GM23338 (cell line): ENCODE data around the gene RAPGEF5. TPM values are rescaled to one million over a fixed set of nuclear protein-coding genes. Genes with fewer than 3 reads are reported as not detected.

ENCODE experiments used
- ATAC-seq: fragments of 200-7000 bp; cut with Tn5 transposase; 3 replicates; pipeline ENCODE4 v1.9.1; 2020
- DNase-seq: peaks from one replicate; pipeline ENCODE4 v3.0.0-alpha.2; 2015; ENCODE audit warnings: low spot score
- H2AFZ ChIP-seq: fragments of 200-600 bp; sonication (generic); 2 replicates; pipeline ENCODE4 v1.8.0; 2016; ENCODE audit warnings: antibody characterized with exemption, mild to moderate bottlenecking, moderate library complexity
- H3F3A ChIP-seq: fragments of 200-600 bp; sonication (generic); replicated peaks from 2 replicates; pipeline ENCODE4 v1.8.0; 2017; ENCODE audit warnings: antibody characterized with exemption, mixed run types, low read depth
- H3K27ac ChIP-seq: fragments of 200-600 bp; sonication (generic); 2 replicates; pipeline ENCODE4 v1.6.1; 2016; ENCODE audit warnings: low read depth
- H3K27me3 ChIP-seq: fragments of 200-600 bp; sonication (generic); 2 replicates; pipeline ENCODE4 v1.8.0; 2016; ENCODE audit warnings: mild to moderate bottlenecking, mixed run types, moderate library complexity; ENCODE audit not compliant: insufficient read depth
- H3K36me3 ChIP-seq: fragments of 200-600 bp; sonication (generic); 2 replicates; pipeline ENCODE4 v1.8.0; 2016; ENCODE audit warnings: mild to moderate bottlenecking; ENCODE audit not compliant: insufficient read depth
- H3K4me1 ChIP-seq: fragments of 200-600 bp; sonication (generic); 2 replicates; pipeline ENCODE4 v1.8.0; 2016; ENCODE audit warnings: mild to moderate bottlenecking, moderate library complexity; ENCODE audit not compliant: insufficient read depth
- H3K4me2 ChIP-seq: fragments of 200-600 bp; sonication (generic); 2 replicates; pipeline ENCODE4 v1.7.1; 2017; ENCODE audit warnings: mixed run types
- H3K4me3 ChIP-seq: fragments of 200-600 bp; sonication (generic); 2 replicates; pipeline ENCODE4 v1.6.1; 2016; ENCODE audit warnings: mixed run types
- H3K79me2 ChIP-seq: fragments of 200-600 bp; sonication (generic); replicated peaks from 2 replicates; pipeline ENCODE4 v1.8.0; 2017; ENCODE audit warnings: mild to moderate bottlenecking; ENCODE audit not compliant: insufficient read depth
- H3K9me2 ChIP-seq: fragments of 200-600 bp; sonication (generic); 2 replicates; pipeline ENCODE4 v1.8.0; 2017; ENCODE audit not compliant: insufficient read depth
- H4K20me1 ChIP-seq: fragments of 200-600 bp; sonication (generic); replicated peaks from 2 replicates; pipeline ENCODE4 v1.8.0; 2017; ENCODE audit warnings: mild to moderate bottlenecking; ENCODE audit not compliant: insufficient read depth
- H3K27ac Mint-ChIP-seq: 2 replicates; pipeline ENCODE4 v1.8.0; 2020; ENCODE audit warnings: inconsistent platforms, mild to moderate bottlenecking, moderate library complexity, mixed read lengths
- H3K27me3 Mint-ChIP-seq: 3 replicates; pipeline ENCODE4 v1.8.0; 2022; ENCODE audit warnings: low read depth, mild to moderate bottlenecking, moderate library complexity, mixed read lengths, inconsistent platforms; ENCODE audit not compliant: insufficient read depth, poor library complexity
- H3K36me3 Mint-ChIP-seq: 3 replicates; pipeline ENCODE4 v1.8.0; 2021; ENCODE audit warnings: low read depth, mild to moderate bottlenecking, inconsistent platforms, moderate library complexity, mixed read lengths
- H3K4me1 Mint-ChIP-seq: 3 replicates; pipeline ENCODE4 v1.8.0; 2020; ENCODE audit warnings: mild to moderate bottlenecking, inconsistent platforms, mixed read lengths
- H3K4me3 Mint-ChIP-seq: 3 replicates; pipeline ENCODE4 v1.8.0; 2021; ENCODE audit warnings: moderate library complexity, mild to moderate bottlenecking, inconsistent platforms, mixed read lengths
- H3K9me3 Mint-ChIP-seq: 3 replicates; pipeline ENCODE4 v1.8.0; 2020; ENCODE audit warnings: moderate library complexity, mild to moderate bottlenecking, inconsistent platforms, mixed read lengths
- CREB1 ChIP-seq: fragments of 250-450 bp; sonication (Bioruptor Pico); IDR thresholded peaks from 2 replicates; pipeline ENCODE4 v1.5.0; 2020; ENCODE audit warnings: low read depth, mild to moderate bottlenecking, moderate library complexity
- CTCF ChIP-seq, 2 experiments: fragments of 200-600 bp in 1 of 2; sonication (generic) in 1 of 2; conservative IDR thresholded peaks; 2 replicates each; pipeline versions ENCODE4 v1.5.1 to v1.6.1; 2016 to 2017; ENCODE audit warnings: antibody characterized with exemption in 2 of 2, low read depth in 2 of 2, mild to moderate bottlenecking in 2 of 2, moderate library complexity in 1 of 2
- ETS1 ChIP-seq: IDR thresholded peaks from 2 replicates; pipeline ENCODE4 v1.6.1; 2016; ENCODE audit warnings: antibody characterized with exemption
- EZH2 ChIP-seq: fragments of 200-600 bp; sonication (generic); IDR thresholded peaks from one replicate; pipeline ENCODE4 v1.8.0; 2017; ENCODE audit warnings: antibody characterized with exemption, mild to moderate bottlenecking, low read depth; ENCODE audit not compliant: unreplicated experiment
- EZH2phosphoT487 ChIP-seq: fragments of 200-600 bp; sonication (generic); IDR thresholded peaks from one replicate; pipeline ENCODE4 v1.8.1; 2018; ENCODE audit warnings: antibody characterized with exemption; ENCODE audit not compliant: unreplicated experiment
- JUNB ChIP-seq: IDR thresholded peaks from one replicate; pipeline ENCODE4 v1.6.1; 2016; ENCODE audit warnings: antibody characterized with exemption; ENCODE audit not compliant: unreplicated experiment
- NANOG ChIP-seq: IDR thresholded peaks from 2 replicates; pipeline ENCODE4 v1.6.1; 2016; ENCODE audit warnings: antibody characterized with exemption, borderline replicate concordance
- POLR2AphosphoS5 ChIP-seq: IDR thresholded peaks from 2 replicates; pipeline ENCODE4 v1.6.1; 2016; ENCODE audit warnings: antibody characterized with exemption, low read depth
- REST ChIP-seq: IDR thresholded peaks from one replicate; pipeline ENCODE4 v1.6.1; 2018; ENCODE audit warnings: antibody characterized with exemption; ENCODE audit not compliant: unreplicated experiment
- STAT1 ChIP-seq: IDR thresholded peaks from one replicate; pipeline ENCODE4 v1.6.1; 2016; ENCODE audit warnings: antibody characterized with exemption; ENCODE audit not compliant: unreplicated experiment
- ZNF114 ChIP-seq: fragments of 250-450 bp; sonication (Bioruptor Pico); IDR thresholded peaks from 2 replicates; pipeline ENCODE4 v1.5.0; 2020; ENCODE audit warnings: mild to moderate bottlenecking, moderate library complexity
- ZNF331 ChIP-seq: fragments of 250-450 bp; sonication (Bioruptor Pico); IDR thresholded peaks from 2 replicates; pipeline ENCODE4 v1.5.0; 2020; ENCODE audit warnings: low read depth, mild to moderate bottlenecking, moderate library complexity
- ZNF462 ChIP-seq: fragments of 250-450 bp; sonication (Bioruptor Pico); IDR thresholded peaks from 2 replicates; pipeline ENCODE4 v1.5.0; 2020; ENCODE audit warnings: mild to moderate bottlenecking, moderate library complexity
- polyA plus RNA-seq: library from polyadenylated mRNA; unstranded; fragments of >200 nt; fragmentation: Nextera tagmentation; extraction: Ambion mirVana; gene quantifications from 2 replicates; pipeline ENCODE4 v1.2.1, GENCODE V29; 2016
- total RNA-seq: library from RNA; depleted of rRNA; stranded (reverse); fragments of >200 nt; shearing (Covaris generic); gene quantifications from 2 replicates; pipeline ENCODE4 v1.2.3, GENCODE V29; 2014

Gene RAPGEF5
- total and polyA plus RNA-seq, 2 experiments from 2014 or later = 6.3 to 13.1 TPM

GRCh38 chr7:22137466-22137865, 219.5 kb downstream of the RAPGEF5 start:
- Mint-ChIP-seq H3K4me1 (peaks cover 35% of the 10 kb centered on the region), H3K4me3 (no peak overlapping the region), H3K9me3 (no peaks in the 10 kb centered on the region), H3K27me3 (no peaks in the 10 kb centered on the region), H3K27ac (no peak overlapping the region; the same call in 1 of the 2 replicates), H3K36me3 (peaks cover 22% of the 10 kb centered on the region; the same call in 2 of the 3 replicates)
- Histone ChIP-seq H3K4me2 (no peak overlapping the region), H3K9me2 (no peaks in the 10 kb centered on the region; the same call in 1 of the 2 replicates), H3K27me3 (no peaks in the 10 kb centered on the region), H3F3A (no peaks in the 10 kb centered on the region), H3K27ac (no peak overlapping the region), H3K79me2 (no peaks in the 10 kb centered on the region), H3K4me3 (no peak overlapping the region), H2AFZ (no peak overlapping the region), H3K36me3 (no peaks in the 10 kb centered on the region), H4K20me1 (no peaks in the 10 kb centered on the region), H3K4me1 (peaks cover 7% of the 10 kb centered on the region)
- ATAC-seq (no peak), DNase-seq (no peak)
- no peak for TF ChIP-seq REST
- no peak for TF ChIP-seq POLR2AphosphoS5
- no peak for TF ChIP-seq NANOG
- no peak for TF ChIP-seq CTCF (conservative IDR thresholded peaks at IDR 0.05; ENCODE audit: low read depth in 2 of 2)
- TF ChIP-seq JUNB = no peak
- TF ChIP-seq ZNF114 = no peak
- TF ChIP-seq EZH2 = no peak
- no peak for TF ChIP-seq ZNF331 (CRISPR knock-in tag)
- no peak for TF ChIP-seq ZNF462 (CRISPR knock-in tag)
- TF ChIP-seq ETS1 = no peak
- TF ChIP-seq CREB1 (CRISPR knock-in tag) = no peak
- TF ChIP-seq STAT1 = no peak
- TF ChIP-seq EZH2phosphoT487 = no peak
